ENCODE results near the gene SLC12A7. TPM values are rescaled to one million over a fixed set of nuclear protein-coding genes. Genes with fewer than 3 reads are reported as not detected.

SLC12A7 gene
- total and polyA plus RNA-seq, 2 donors (not counting 1 experiment from before 2014, with no cell fraction given) = 2.9 to 23.9 TPM

DNA sequence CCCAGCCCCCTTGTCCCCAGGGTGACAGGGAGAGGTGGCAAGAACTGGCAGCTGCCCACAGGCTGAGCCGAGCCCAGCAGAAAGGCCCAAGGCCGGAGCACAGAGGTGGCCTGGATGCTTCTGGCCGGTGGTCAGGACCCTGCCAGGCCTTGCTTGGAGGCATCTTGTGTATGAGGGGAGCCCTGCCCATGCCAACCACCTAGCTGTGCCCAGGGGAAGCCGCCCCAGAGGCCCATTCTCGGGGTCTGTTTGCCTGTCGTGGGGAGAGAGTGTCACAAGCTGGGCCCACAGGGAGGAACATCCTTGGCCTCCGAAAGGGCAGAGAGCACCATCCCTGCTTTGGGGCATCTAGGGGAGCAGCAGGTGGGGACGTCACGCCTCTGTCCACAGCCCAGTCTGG is 93.3 kb downstream of the SLC12A7 start:
- no peak for TF ChIP-seq EZH2 (IDR thresholded peaks at IDR 0.05; ENCODE audit: low read length, missing control alignments)
- TF ChIP-seq, protein P1, sequence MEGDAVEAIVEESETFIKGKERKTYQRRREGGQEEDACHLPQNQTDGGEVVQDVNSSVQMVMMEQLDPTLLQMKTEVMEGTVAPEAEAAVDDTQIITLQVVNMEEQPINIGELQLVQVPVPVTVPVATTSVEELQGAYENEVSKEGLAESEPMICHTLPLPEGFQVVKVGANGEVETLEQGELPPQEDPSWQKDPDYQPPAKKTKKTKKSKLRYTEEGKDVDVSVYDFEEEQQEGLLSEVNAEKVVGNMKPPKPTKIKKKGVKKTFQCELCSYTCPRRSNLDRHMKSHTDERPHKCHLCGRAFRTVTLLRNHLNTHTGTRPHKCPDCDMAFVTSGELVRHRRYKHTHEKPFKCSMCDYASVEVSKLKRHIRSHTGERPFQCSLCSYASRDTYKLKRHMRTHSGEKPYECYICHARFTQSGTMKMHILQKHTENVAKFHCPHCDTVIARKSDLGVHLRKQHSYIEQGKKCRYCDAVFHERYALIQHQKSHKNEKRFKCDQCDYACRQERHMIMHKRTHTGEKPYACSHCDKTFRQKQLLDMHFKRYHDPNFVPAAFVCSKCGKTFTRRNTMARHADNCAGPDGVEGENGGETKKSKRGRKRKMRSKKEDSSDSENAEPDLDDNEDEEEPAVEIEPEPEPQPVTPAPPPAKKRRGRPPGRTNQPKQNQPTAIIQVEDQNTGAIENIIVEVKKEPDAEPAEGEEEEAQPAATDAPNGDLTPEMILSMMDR (conservative IDR thresholded peaks at IDR 0.05 in 1 of 2, IDR thresholded peaks at IDR 0.05 in 1 of 2; ENCODE audit: low read depth in 1 of 2, low read length in 2 of 2) = no peak
- H3K4me3 ChIP-seq (replicated peaks in 1 of 4; ENCODE audit: control extremely low read depth in 1 of 4, insufficient read depth in 1 of 4, low read depth in 3 of 4, low read length in 4 of 4) = no peak overlapping the region
- no peaks in the 10 kb centered on the region for H3K4me1 ChIP-seq (ENCODE audit: control insufficient read depth, extremely low read depth, insufficient read depth, low read length)
- no peaks in the 10 kb centered on the region for H3K79me2 ChIP-seq (ENCODE audit: control insufficient read depth, insufficient read depth, low read length)
- no peaks in the 10 kb centered on the region for H3K36me3 ChIP-seq (ENCODE audit: control insufficient read depth, insufficient read depth, low read length)
- H3K4me2 ChIP-seq (ENCODE audit: extremely low read depth, insufficient read depth, low read length) = no peak overlapping the region
- H4K20me1 ChIP-seq (ENCODE audit: control insufficient read depth, extremely low read depth, insufficient read depth, low read length) = no peaks in the 10 kb centered on the region
- no peak overlapping the region for H3K27ac ChIP-seq (ENCODE audit: insufficient read depth, low read length)
- no peak overlapping the region for H3K9ac ChIP-seq (ENCODE audit: insufficient read depth, low read length)
- H2AFZ ChIP-seq (ENCODE audit: low read length) = no peak overlapping the region
- DNase-seq (ENCODE audit: low read depth in 2 of 2) = no peak
- H3K9me3 ChIP-seq (ENCODE audit: control insufficient read depth, insufficient read depth, low read depth, low read length) = no peaks in the 10 kb centered on the region
- H3K27me3 ChIP-seq (ENCODE audit: control insufficient read depth, insufficient read depth, low read length) = no peaks in the 10 kb centered on the region

DNA sequence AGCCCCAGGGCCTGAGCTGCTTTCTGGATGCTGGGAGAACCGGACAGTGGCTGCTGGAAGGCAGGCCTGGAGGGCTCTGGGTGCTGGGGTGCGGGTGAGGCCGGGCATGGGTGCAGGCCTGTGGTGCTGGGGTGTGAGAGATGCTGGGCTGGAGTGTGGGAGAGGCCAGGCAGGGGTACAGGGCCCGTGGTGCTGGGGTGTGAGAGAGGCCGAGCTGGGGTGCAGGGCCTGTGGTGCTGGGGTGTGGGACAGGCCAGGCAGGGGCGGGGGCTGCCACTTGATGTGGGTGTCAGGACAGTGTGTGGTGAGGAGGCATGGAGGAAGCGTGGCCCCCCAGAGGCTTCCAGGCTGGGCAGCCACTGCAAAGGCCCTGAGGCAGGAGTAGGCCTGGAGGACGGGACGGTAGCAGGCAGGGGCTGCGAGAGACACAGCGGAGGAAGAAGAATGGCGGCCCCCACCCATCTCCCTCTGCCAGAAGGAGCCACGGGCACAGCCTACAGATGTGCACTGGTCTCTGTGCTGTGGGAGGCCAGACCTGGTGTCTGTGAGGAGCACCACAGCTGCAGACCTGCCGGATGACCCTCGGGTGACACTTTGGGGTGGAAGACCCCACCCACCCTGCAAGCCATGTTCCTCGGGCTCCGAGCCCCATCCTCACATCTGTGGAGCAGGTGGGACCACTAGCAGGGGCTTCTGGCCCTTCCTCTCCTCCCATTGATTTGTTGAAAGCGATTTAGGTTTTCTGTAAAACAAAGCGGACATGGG is 94.0 kb downstream of the SLC12A7 start:
- Histone ChIP-seq H3K79me2 (ENCODE audit: control insufficient read depth, insufficient read depth, low read length) (no peaks in the 10 kb centered on the region), H3K36me3 (ENCODE audit: control insufficient read depth, insufficient read depth, low read length) (no peaks in the 10 kb centered on the region), H3K4me3 (replicated peaks in 1 of 4; ENCODE audit: control extremely low read depth in 1 of 4, insufficient read depth in 1 of 4, low read depth in 3 of 4, low read length in 4 of 4) (no peak overlapping the region), H2AFZ (ENCODE audit: low read length) (no peak overlapping the region), H3K4me2 (ENCODE audit: extremely low read depth, insufficient read depth, low read length) (no peak overlapping the region), H3K27ac (ENCODE audit: insufficient read depth, low read length) (no peak overlapping the region), H3K4me1 (ENCODE audit: control insufficient read depth, extremely low read depth, insufficient read depth, low read length) (no peaks in the 10 kb centered on the region), H3K27me3 (ENCODE audit: control insufficient read depth, insufficient read depth, low read length) (peaks cover 1% of the 10 kb centered on the region), H4K20me1 (ENCODE audit: control insufficient read depth, extremely low read depth, insufficient read depth, low read length) (no peaks in the 10 kb centered on the region), H3K9me3 (ENCODE audit: control insufficient read depth, insufficient read depth, low read depth, low read length) (no peaks in the 10 kb centered on the region), H3K9ac (ENCODE audit: insufficient read depth, low read length) (no peak overlapping the region)
- no peak for DNase-seq (ENCODE audit: low read depth in 2 of 2)
- TF ChIP-seq EZH2 (IDR thresholded peaks at IDR 0.05; ENCODE audit: low read length, missing control alignments) = no peak

DNA sequence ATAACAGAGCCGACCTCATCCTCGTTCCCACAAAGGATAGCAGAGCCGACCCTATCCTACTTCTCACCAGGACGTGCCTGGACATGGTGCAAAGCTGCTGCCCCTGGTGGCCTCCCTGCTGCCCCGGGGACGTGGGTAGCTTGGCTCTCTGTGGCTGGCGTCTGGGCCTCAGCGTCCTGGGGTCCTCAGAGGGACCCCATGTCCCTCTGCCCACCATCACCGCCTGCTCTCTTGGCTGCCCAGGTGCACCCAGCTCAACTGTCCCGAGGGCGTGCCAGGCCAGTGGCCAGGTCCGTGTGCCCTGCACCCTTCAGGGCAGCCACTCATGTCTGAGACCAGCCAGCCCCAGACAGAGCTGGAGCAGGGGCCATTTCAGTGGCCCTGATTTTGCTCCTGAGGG is 94.8 kb downstream of the SLC12A7 start:
- DNase-seq (ENCODE audit: low read depth in 2 of 2) = no peak
- H3K4me2 ChIP-seq (ENCODE audit: extremely low read depth, insufficient read depth, low read length) = no peak overlapping the region
- H3K9ac ChIP-seq (ENCODE audit: insufficient read depth, low read length) = no peak overlapping the region
- TF ChIP-seq EZH2 (IDR thresholded peaks at IDR 0.05; ENCODE audit: low read length, missing control alignments) = no peak
- H2AFZ ChIP-seq (ENCODE audit: low read length) = no peak overlapping the region
- H3K79me2 ChIP-seq (ENCODE audit: control insufficient read depth, insufficient read depth, low read length) = no peaks in the 10 kb centered on the region
- peaks cover 2% of the 10 kb centered on the region for H3K27me3 ChIP-seq (ENCODE audit: control insufficient read depth, insufficient read depth, low read length)
- H3K9me3 ChIP-seq (ENCODE audit: control insufficient read depth, insufficient read depth, low read depth, low read length) = no peaks in the 10 kb centered on the region
- no peak overlapping the region for H3K4me3 ChIP-seq (replicated peaks in 1 of 4; ENCODE audit: control extremely low read depth in 1 of 4, insufficient read depth in 1 of 4, low read depth in 3 of 4, low read length in 4 of 4)
- H3K4me1 ChIP-seq (ENCODE audit: control insufficient read depth, extremely low read depth, insufficient read depth, low read length) = no peaks in the 10 kb centered on the region
- no peak overlapping the region for H3K27ac ChIP-seq (ENCODE audit: insufficient read depth, low read length)
- no peaks in the 10 kb centered on the region for H4K20me1 ChIP-seq (ENCODE audit: control insufficient read depth, extremely low read depth, insufficient read depth, low read length)
- H3K36me3 ChIP-seq (ENCODE audit: control insufficient read depth, insufficient read depth, low read length) = no peaks in the 10 kb centered on the region

DNA sequence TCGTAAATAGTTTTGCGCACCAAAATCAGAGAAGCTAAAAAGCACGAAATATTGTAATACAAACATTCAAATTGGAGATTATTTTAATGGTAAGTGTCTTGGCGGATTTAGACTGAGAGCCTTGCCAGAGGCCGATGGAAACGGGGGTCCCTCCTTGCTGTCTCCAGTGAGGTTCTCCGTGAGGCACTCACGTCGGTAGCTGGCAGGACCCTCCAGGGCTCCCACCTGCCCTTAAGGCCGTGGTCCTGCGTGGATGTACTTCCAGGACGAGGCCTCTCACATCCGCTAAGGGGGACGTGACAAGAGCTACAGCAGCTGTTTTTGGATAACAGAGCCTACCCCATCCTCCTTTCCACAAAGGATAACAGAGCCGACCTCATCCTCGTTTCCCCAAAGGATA is 95.4 kb downstream of the SLC12A7 start:
- Histone ChIP-seq H3K4me1 (ENCODE audit: control insufficient read depth, extremely low read depth, insufficient read depth, low read length) (no peaks in the 10 kb centered on the region), H3K79me2 (ENCODE audit: control insufficient read depth, insufficient read depth, low read length) (no peaks in the 10 kb centered on the region), H3K4me2 (ENCODE audit: extremely low read depth, insufficient read depth, low read length) (no peak overlapping the region), H3K27ac (ENCODE audit: insufficient read depth, low read length) (no peak overlapping the region), H2AFZ (ENCODE audit: low read length) (no peak overlapping the region), H3K9me3 (ENCODE audit: control insufficient read depth, insufficient read depth, low read depth, low read length) (no peaks in the 10 kb centered on the region), H3K36me3 (ENCODE audit: control insufficient read depth, insufficient read depth, low read length) (no peaks in the 10 kb centered on the region), H3K9ac (ENCODE audit: insufficient read depth, low read length) (no peak overlapping the region), H4K20me1 (ENCODE audit: control insufficient read depth, extremely low read depth, insufficient read depth, low read length) (no peaks in the 10 kb centered on the region), H3K4me3 (replicated peaks in 1 of 4; ENCODE audit: control extremely low read depth in 1 of 4, insufficient read depth in 1 of 4, low read depth in 3 of 4, low read length in 4 of 4) (no peak overlapping the region), H3K27me3 (ENCODE audit: control insufficient read depth, insufficient read depth, low read length) (peaks cover 2% of the 10 kb centered on the region)
- no peak for TF ChIP-seq EZH2 (IDR thresholded peaks at IDR 0.05; ENCODE audit: low read length, missing control alignments)
- TF ChIP-seq, protein P1 (conservative IDR thresholded peaks at IDR 0.05 in 1 of 2, IDR thresholded peaks at IDR 0.05 in 1 of 2; ENCODE audit: low read depth in 1 of 2, low read length in 2 of 2) = no peak
- DNase-seq (ENCODE audit: low read depth in 2 of 2) = no peak
